DMS153 treated with DMSO at 0.1 percent for 48 hours (cell line): ENCODE results near the gene PSAP.

Experiments
- DNase-seq: peaks from one replicate; lab custom pipeline; 2025; ENCODE audit not compliant: unreplicated experiment; lab: John Stamatoyannopoulos, UW

The PSAP gene

DNA sequence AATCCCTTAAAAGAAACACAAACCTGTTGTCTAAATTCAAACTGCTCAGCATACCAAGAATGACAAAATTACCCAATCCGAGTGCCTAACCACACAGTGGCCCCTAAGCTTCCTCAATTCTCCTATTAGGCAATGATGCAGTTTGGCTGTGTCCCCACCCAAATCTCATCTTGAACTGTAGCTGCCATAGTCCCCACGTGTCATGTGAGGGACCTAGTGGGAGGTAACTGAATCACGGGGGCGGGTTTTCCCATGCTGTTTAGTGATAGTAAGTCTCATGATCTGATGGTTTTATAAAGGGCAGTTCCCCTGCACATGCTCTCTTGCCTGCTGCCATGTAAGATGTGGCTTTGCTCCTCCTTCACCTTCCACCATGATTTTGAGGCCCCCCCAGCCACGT lies 21.9 kb downstream of the PSAP start:
- DNase-seq = no peak

DNA sequence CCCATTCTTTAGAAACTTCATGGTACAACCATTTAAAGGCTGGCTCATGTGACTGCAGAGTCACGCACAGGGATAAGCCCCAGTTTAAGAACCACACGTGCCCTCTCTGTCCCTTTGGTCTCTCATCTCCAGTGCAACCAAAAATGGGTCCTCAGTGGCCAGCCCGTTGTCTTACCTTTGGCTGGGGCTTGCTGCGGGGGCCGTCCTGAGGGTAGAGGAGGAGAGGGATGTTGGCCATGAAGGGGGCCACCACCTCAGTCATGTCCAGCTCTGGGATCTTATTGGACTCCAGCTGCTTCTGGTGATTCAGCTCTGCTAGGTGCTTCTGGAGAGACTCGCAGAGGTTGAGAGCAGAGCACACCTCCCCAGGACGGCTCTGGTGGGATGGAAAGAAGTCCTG lies 22.3 kb downstream of the PSAP start:
- DNase-seq = no peak

DNA sequence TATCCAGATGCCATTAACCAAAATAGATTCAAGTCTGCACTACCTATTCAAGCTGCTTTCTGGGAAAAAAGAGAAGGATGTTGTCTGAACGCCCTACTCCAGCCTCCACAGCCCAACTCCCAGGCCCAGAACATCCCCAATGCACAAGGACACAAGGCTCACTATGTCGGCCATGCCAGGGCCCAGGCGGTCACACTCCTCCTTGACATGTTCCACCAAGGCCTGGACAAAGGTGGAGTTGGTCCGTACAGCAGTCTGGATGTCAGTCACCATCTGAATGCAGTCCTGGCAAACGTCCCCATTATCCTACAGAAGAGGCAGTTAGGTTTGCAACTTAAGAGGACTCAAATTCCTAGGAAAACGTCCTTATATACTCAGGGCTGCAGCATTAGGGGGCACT lies 23.2 kb downstream of the PSAP start:
- no peak for DNase-seq

DNA sequence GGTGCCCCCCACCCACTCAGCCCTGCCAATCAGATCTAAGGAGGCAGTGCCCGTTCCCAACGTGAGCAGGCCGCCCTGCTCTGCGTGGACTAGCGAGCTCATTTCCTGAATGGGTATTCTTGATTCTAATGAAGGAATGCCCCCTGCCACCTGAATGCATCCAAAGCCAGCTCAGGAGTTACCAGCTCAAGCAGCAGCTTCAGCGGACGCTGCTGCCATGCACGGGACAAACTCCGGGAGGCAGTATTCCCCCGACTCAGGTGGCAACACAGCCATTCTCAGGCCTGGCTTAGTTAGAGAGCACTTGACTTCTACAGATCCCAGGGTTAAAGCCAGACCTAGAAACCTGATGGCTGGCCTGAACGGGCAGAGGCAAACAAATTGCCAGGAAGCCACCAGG lies 25.8 kb downstream of the PSAP start:
- no peak for DNase-seq

DNA sequence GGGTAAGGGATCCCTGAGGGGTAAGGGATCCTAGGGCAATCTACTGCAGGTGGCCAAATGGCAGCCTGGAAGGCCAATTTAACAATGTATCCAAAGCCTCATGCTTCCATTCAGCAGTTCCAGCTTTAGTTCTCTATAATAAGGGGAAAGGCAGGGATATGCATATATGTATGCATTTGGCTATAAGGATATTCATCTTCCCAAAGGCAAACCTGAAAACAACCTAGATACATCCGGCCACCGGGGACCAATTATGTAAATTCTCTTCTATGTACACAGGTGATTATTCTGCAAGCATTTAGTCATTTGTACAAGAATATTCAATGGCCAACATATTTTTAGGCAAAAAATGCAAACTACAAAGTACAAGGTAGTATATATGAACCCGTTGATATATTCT lies 26.7 kb downstream of the PSAP start:
- no peak for DNase-seq

DNA sequence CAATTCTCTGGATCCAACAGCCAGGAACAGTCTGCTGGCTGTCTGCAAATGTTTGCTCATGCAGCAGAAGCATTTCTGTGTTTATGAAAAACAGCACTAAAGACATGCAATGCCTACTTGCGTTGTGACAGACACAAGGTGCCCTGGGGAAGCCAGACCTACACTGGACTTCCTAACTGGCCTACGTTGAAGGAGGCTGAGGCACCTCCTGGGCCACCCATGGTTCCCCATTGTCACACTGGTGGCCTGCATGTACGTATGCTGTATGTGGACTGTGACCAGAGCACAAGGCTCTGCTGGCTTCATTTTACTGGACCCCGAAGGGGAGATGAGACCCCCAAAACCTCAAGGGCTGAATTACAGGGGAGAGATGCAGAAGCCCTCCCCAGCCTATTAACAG lies 27.7 kb downstream of the PSAP start:
- no peak for DNase-seq

DNA sequence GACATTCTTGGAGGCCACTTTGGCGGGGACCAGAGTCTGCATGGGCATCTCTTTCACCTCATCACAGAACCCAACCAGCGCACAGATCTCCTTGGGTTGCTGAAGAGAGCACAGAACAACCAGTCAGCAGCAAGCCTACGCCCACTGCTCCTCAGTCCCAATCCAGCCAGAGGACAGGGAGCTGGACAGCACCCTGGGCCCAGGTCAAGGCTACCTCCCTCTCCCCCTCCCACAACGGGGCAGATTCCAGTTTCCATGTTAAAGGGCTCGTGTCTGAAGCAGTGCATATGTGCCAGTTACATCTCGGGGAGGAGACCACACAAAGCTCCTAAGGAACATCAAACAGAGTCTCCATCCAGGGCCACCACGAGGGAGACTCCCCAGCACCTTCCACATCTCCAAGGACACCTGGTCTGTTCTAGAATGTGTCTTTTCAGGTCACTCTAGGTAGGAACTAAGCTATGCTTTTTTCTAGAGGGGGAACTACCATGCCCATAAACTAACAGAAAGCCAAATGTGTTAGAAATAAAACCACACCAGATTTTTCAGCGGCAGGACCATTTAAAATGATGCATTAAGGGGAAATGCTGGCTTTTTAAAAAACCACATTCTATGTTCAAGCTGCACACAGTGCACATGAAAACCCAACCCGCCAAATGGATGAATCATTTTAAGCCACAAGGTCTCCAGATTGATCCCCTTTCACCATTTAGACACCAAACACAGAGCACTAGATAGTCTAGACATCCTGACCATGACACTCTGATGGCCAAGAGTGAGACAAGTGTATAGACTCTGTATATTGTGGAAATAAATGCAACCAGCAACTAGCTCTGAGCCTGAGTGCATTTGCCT lies 28.9 kb downstream of the PSAP start:
- no peak for DNase-seq

DNA sequence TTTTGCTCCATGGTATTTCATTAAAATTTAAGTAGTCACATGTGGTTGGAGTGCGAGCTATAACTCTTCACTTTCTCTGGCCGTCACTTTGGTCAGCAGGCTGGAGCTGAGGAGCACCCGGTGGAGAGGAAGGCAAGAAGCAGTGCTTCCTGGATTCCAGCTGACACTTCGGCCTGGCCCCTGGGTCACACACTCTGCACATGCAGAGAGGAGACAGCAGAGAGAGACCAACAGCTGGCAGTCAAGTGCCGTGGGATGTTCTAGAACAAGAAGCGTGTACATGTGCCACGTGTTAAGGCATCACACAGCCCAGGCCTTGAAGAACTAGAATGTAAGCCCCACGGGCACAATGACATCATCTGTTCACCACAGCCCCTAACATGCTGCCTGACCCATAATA lies 30.1 kb downstream of the PSAP start:
- no peak for DNase-seq

DNA sequence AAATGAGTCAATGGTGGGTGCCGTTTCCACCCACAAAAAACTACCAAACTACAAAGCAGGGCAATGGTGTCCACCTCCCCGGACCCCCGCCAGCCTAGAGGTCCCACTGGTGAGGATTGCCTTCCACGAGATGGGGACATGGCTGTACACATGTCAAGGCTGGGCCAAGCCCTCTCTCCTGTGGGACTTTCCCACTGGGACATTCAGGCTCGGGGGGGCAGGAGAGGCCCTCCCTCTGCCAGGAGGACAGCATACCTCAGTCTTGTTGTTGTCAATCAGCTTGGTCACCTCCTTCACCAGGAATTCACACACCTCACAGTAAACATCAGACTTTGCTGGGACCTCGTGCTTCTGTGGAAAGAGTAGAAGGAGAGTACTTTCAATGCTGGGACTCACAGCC lies 31.1 kb downstream of the PSAP start:
- DNase-seq = no peak

DNA sequence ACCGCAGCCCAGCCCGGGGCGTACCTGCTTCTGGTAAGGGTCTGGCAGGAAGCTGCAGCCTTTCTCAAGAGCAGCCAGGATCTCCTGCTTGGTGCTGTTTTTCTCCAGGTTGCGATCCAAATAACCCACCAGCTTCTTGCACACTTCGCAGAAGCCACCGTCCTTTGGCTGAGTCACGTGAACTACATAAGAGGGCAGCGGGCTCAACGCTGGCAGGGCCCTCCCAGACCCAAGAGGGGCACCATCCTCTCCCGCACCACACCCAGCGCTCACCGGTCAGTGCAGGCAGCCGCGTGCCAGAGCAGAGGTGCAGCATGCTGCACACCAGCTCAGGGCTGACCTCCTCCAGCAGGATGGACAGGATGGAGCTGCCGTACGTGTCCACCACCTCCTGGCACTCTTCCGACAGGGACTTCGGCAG lies 31.6 kb downstream of the PSAP start:
- DNase-seq = no peak

DNA sequence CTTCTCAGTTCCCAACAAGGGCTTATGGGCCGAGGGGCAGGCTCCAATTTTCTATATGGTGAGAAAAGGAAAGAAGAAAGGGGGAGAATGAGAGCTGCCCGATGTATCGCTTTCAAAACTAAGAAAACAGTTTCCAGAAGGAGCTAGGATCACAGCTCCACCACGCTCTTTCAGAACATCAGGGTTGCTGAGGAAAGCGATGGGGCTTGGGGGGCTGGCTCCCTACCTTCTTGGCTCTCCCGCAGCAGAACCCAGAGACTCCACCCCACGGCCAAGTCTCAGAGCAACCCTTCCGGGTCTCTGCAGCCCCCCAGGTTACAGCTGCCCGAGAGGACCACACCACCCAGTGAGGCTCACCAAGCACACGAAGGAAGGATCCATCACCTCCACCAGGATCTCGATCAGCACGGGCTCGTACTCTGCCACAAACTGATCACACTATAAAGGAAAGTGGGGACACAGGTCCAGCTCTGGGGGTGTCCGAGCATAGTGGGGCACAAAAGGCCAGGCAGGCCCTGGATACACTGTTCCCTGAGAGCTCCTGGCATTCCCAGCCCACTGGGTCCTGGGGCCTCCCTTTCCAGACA lies 32.3 kb downstream of the PSAP start:
- DNase-seq = no peak

DNA sequence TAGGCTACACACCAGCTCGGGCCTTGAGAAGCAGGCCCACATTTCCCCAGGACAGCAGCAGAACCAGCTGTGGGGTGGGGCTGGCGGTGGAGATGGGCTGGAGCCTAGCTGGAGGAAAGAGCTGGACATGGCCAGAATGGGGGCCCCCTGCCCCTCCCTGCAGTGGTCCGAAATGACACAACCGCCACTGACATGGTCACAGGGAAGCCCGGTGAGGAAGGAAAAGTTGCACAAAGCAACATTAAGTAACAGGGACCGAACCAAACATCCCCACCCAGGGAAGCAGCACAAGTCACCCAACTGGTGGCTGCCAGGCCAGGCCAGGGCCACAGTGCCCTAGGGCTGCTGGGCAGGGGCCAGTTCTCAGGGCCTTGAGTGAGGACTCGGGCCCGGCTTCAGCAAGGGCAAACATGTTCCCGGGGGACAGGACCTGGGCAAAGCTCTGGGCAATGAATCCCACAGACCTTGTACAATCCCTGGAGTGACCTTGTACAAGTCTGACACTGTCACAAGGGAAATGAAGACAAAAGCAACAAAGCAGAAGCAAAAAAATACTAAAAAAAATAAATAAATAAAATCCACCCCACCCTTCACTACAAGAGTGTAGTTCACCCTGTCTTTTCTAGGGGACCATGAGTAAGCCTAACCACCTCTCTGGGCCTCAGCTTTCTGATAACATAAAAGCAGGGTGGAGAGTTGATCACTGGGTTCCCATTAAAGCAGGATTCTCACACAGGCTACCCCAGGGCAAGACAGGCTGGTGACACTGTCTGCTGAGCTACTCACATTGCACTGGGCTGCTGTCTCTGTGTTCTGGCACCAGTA lies 33.0 kb downstream of the PSAP start:
- no peak for DNase-seq

DNA sequence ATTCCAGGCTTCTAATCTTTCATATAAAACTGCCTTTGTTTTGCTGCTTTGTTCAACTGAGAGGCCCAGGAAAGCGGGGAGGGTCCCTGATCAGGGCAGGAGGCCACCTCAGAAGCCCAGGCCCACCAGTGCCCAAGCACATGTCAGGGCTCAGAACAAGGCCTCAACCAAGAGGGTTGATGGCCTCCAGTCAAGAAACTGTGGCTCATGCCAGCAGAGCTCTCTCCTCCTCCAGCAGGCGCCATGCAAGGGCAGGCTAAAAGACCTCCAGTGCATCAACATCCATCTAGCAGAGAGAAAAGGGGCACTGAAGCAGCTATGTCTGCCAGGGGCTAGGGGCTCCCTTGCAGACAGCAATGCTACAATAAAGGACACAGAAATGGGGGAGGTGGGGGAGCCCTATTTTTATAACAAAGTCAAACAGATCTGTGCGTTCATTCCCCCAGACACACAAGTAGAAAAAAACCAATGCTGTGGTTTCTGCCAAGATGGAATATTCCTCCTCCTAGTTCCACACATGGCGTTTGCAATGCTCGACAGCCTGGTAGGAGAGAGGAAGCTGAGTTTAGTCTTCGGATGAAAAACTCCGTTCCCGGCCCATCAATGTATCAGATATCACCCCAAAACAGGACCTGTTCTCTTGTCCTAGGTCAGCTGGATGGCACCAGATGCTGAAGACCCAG lies 34.0 kb downstream of the PSAP start:
- DNase-seq = no peak

DNA sequence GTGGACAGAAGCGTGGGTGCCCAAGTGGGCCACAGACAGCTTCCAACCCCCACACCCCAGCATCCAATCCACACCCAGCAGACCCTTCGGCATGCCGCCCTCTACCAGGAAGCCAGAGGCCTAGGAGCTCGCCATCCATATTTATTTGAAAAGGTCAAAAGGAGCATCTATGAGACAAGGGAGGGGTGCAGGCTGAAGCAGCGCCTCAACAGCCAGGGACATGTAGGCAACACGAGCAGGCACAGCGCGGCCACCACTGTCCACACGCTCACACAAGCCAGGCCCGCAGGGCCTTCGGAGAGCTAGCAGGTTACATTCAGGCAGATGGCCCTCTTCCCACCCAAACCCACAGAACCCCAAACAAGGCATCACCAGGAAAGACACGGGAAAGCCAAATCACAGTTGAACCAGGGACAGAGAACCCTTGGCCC lies 34.6 kb downstream of the PSAP start:
- DNase-seq = no peak

DNA sequence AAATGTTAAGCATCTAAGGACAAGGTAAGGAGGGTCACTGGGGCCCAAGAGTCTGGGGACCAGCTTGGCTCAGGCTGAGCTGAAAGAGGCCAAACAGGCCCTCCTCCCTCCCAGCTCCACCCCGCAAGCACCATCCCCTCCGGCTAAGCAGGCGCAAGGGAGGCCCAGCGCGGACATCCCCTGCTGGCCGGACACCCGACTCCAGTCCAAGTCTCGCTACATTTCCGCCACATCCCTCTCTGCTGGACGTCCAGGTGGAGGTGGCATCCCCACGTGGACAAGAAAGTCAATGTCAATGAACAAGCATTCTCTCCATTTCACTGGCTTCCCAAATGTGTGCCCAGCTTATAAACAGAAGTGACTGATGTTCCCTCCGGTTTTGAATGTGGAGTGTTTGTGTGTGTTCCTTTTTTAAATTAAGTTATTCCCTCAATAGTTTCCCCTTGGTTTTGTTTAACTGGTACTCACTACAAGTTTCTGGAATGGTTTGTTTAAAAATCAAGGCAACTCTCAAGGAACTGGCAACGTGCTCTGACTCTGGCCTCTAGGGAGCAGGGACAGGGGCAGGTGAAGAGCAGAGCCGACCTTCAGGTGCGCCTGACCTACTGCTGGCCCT lies 35.4 kb downstream of the PSAP start:
- DNase-seq = no peak

DNA sequence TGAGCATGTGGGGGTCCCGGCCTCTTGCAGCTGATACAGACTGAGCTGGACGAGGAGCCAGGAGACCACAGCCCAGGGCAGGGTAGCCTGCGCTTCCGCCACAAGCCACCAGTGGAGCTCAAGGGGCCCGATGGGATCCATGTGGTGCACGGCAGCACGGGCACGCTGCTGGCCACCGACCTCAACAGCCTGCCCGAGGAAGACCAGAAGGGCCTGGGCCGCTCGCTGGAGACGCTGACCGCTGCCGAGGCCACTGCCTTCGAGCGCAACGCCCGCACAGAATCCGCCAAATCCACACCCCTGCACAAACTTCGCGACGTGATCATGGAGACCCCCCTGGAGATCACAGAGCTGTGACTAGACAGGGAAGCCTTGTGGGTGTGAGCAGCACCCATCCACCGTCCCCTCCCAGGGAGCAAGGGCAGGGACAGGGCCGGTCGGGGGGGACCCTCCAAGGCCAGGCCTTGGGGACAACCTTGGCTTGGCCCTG lies 36.1 kb downstream of the PSAP start:
- DNase-seq = no peak

DNA sequence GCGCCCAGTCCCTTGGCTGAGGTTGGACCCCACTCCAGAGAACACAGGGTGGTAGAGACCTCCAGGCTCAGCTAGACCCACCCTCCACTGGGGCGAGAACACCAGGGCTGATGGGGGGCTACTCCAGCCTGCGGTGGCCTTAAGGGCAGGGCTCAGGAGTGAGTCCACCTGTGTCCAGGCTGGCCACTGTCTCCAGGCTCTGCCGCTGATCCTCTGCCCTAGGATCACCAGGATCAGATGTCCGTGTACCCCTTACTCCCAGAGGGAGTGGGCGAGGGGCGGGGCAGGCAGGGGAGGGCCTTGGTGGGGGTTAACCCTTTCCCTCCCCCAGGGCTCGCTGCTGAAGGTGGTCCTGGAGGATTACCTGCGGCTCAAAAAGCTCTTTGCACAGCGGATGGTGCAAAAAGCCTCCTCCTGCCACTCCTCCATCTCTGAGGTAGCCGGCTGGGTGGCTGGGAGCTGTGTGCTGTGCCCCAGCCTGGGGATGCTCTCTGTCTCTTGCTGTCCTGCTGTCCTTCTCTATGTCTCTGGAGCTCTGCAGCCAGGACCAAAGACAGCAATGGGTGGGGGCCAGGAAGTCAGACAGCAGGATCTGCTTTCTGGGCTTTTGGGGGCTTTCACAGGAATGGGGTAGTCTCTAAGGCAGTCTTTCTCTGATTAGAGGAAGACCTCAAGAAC lies 38.0 kb downstream of the PSAP start:
- DNase-seq = no peak

DNA sequence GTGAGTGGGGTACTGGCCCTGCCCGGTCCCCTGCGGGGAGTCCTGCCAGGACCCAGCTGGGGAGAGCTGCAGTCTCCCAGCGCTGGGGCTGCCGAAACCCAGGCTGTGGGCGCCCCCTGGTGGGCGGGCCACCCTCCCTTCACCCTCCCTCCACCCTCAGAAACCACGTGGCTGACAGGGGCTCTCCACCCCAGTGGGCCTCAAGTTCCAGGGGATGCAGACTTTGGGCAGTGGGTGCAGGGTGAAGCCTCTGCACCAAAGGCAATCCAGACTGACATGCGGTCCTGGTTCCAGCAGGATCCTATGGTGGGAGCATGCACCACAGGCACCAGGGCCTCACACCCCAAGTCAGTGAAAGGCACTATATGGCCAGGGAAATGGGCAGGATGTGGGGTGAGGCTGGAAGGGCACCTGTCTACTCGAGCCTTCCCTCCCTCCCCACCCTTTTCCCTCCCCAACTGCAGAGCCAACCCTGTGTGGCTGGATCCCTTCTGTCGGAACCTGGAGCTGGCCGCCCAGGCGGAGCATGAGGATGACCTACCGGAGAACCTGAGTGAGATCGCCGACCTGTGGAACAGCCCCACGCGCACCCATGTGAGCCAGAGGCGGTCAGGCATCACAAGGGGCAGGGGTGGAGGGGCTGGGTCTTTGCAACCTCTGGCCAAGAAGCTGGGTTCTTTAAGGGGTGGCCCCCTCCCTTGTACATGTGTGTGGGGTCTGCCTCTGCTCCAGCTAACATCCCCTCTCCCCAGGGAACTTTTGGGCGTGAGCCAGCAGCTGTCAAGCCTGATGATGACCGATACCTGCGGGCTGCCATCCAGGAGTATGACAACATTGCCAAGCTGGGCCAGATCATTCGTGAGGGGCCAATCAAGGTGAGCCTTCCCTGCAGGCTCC lies 38.8 kb downstream of the PSAP start:
- peak; percentile 26 for DNase-seq

DNA sequence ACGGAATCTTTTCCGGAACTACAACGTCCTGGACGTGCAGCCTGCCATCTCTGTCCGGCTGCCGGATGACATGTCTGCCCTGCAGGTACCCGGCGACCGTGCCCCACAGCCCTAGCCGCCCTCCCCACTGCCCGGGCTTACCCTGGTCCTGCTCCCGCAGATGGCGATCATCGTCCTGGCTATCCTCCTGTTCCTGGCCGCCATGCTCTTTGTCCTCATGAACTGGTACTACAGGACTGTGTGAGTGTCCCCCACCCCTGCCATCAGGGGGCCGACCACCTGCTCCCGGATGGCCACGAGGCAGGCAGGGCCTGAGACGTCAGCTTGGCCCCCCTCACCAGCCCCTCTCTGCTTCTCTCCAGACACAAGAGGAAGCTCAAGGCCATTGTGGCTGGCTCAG lies 39.7 kb downstream of the PSAP start:
- DNase-seq = no peak
